ENCODE data around the gene CPN2. TPM values are rescaled to one million over a fixed set of nuclear protein-coding genes. Genes with fewer than 3 reads are reported as not detected.

CPN2 gene
- total and polyA plus RNA-seq, 4 donors: 20.4 to 196 (median 128) TPM

DNA sequence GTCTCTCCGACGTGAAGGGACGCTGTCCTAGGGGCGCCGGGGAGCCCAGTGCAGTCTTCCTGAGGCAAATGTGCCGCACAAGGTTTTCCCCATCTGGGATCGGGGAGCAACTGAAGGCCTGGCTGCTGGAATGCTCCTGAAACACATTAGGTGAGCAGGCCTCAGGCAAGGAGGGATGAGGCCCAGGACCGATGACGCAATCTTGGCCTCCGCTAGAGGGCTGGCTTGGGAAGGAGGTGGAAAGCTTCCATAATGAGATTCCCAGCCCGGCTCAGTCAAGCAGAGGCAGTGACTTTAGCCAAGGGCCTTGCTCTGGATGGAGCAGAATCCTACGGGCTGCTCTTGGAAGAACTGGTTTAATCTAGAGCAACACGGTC is 50.8 kb downstream of the CPN2 start:
- Histone ChIP-seq H3K27me3 (ENCODE audit: control insufficient read depth in 4 of 4, insufficient read depth in 4 of 4, low read length in 3 of 4) (no peaks in the 10 kb centered on the region), H3K4me3 (ENCODE audit: low read depth in 1 of 3, low read length in 3 of 3) (no peak overlapping the region), H3K9me3 (ENCODE audit: control insufficient read depth in 4 of 4, low read length in 3 of 4) (no peaks in the 10 kb centered on the region), H3K27ac (ENCODE audit: low read depth in 1 of 2, low read length in 2 of 2) (peak overlapping the region; percentile 28 to 59), H3K36me3 (ENCODE audit: control insufficient read depth in 4 of 4, insufficient read depth in 3 of 4, low read depth in 1 of 4, low read length in 3 of 4) (no peaks in the 10 kb centered on the region), H3K4me1 (ENCODE audit: control insufficient read depth in 4 of 4, insufficient read depth in 4 of 4, low read length in 3 of 4) (peaks cover 0 to 8% (median 0%) of the 10 kb centered on the region in 4 donors), H3K9ac (ENCODE audit: low read depth in 1 of 2, low read length in 2 of 2) (no peak overlapping the region)
- WGBS: 66% methylated on average over 13 of the region's 13 CpGs
- TF ChIP-seq CTCF (IDR thresholded peaks at IDR 0.05; ENCODE audit: low read depth, low read length, missing input control) (no peak), RAD21 (IDR thresholded peaks at IDR 0.05) (peak; percentile 20 to 60), RXRA (IDR thresholded peaks at IDR 0.05) (peak; percentile 16 to 28), YY1 (IDR thresholded peaks at IDR 0.05) (peak; percentile 48)
- TF ChIP-seq, protein P1, sequence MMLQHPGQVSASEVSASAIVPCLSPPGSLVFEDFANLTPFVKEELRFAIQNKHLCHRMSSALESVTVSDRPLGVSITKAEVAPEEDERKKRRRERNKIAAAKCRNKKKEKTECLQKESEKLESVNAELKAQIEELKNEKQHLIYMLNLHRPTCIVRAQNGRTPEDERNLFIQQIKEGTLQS (IDR thresholded peaks at IDR 0.05): peak; percentile 91
- DNase-seq (ENCODE audit: low spot score): no peak

- Histone ChIP-seq H3K9me3 (ENCODE audit: control insufficient read depth in 4 of 4, low read length in 3 of 4) (no peaks in the 10 kb centered on the region), H3K27me3 (ENCODE audit: control insufficient read depth in 4 of 4, insufficient read depth in 4 of 4, low read length in 3 of 4) (no peaks in the 10 kb centered on the region), H3K4me1 (ENCODE audit: control insufficient read depth in 4 of 4, insufficient read depth in 4 of 4, low read length in 3 of 4) (peaks cover 0 to 8% (median 0%) of the 10 kb centered on the region in 4 donors), H3K9ac (ENCODE audit: low read depth in 1 of 2, low read length in 2 of 2) (no peak overlapping the region), H3K27ac (ENCODE audit: low read depth in 1 of 2, low read length in 2 of 2) (no peak overlapping the region), H3K4me3 (ENCODE audit: low read depth in 1 of 3, low read length in 3 of 3) (no peak overlapping the region), H3K36me3 (ENCODE audit: control insufficient read depth in 4 of 4, insufficient read depth in 3 of 4, low read depth in 1 of 4, low read length in 3 of 4) (no peaks in the 10 kb centered on the region)
- no peak for DNase-seq (ENCODE audit: low spot score)
- TF ChIP-seq JUND (IDR thresholded peaks at IDR 0.05) (no peak), YY1 (IDR thresholded peaks at IDR 0.05) (no peak), GABPA (IDR thresholded peaks at IDR 0.05 in 1 of 2, conservative IDR thresholded peaks at IDR 0.05 in 1 of 2) (no peak), ZBTB33 (IDR thresholded peaks at IDR 0.05) (no peak), HNF4G (IDR thresholded peaks at IDR 0.05) (no peak), FOXA2 (IDR thresholded peaks at IDR 0.05) (no peak), SP1 (IDR thresholded peaks at IDR 0.05) (no peak), RAD21 (IDR thresholded peaks at IDR 0.05) (no peak), CTCF (IDR thresholded peaks at IDR 0.05; ENCODE audit: low read depth, low read length, missing input control) (no peak), FOXA1 (IDR thresholded peaks at IDR 0.05) (no peak), RXRA (IDR thresholded peaks at IDR 0.05) (no peak), HNF4A (conservative IDR thresholded peaks at IDR 0.05) (no peak), TAF1 (conservative IDR thresholded peaks at IDR 0.05) (no peak), NR2F2 (IDR thresholded peaks at IDR 0.05) (no peak), EGR1 (IDR thresholded peaks at IDR 0.05; ENCODE audit: low read depth in 2 of 2) (no peak)
- TF ChIP-seq, protein P2, sequence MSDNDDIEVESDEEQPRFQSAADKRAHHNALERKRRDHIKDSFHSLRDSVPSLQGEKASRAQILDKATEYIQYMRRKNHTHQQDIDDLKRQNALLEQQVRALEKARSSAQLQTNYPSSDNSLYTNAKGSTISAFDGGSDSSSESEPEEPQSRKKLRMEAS (IDR thresholded peaks at IDR 0.05): no peak
- TF ChIP-seq, protein P1 (IDR thresholded peaks at IDR 0.05): no peak
- TF ChIP-seq, protein P3, sequence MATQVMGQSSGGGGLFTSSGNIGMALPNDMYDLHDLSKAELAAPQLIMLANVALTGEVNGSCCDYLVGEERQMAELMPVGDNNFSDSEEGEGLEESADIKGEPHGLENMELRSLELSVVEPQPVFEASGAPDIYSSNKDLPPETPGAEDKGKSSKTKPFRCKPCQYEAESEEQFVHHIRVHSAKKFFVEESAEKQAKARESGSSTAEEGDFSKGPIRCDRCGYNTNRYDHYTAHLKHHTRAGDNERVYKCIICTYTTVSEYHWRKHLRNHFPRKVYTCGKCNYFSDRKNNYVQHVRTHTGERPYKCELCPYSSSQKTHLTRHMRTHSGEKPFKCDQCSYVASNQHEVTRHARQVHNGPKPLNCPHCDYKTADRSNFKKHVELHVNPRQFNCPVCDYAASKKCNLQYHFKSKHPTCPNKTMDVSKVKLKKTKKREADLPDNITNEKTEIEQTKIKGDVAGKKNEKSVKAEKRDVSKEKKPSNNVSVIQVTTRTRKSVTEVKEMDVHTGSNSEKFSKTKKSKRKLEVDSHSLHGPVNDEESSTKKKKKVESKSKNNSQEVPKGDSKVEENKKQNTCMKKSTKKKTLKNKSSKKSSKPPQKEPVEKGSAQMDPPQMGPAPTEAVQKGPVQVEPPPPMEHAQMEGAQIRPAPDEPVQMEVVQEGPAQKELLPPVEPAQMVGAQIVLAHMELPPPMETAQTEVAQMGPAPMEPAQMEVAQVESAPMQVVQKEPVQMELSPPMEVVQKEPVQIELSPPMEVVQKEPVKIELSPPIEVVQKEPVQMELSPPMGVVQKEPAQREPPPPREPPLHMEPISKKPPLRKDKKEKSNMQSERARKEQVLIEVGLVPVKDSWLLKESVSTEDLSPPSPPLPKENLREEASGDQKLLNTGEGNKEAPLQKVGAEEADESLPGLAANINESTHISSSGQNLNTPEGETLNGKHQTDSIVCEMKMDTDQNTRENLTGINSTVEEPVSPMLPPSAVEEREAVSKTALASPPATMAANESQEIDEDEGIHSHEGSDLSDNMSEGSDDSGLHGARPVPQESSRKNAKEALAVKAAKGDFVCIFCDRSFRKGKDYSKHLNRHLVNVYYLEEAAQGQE (IDR thresholded peaks at IDR 0.05): no peak
- WGBS: 89% methylated on average over 19 of the region's 19 CpGs
Observed at GRCh38 chr3:194298331-194299227, 52.5 kb downstream of the CPN2 start.

Data from liver (tissue), 9 donors.